ENCODE data around the gene PLPP4.

PLPP4 gene

GRCh38 chr10:120578890-120579289 is 121.9 kb downstream of the PLPP4 start:
- DNase-seq (ENCODE audit: low spot score), result no peak

- peak; percentile 56 for DNase-seq (ENCODE audit: low spot score)
These were observed 124.2 kb downstream of the PLPP4 start for GRCh38 chr10:120580918-120581895.

- no peak for DNase-seq (ENCODE audit: low spot score)
These were observed 125.7 kb downstream of the PLPP4 start for GRCh38 chr10:120582753-120583152.

GRCh38 chr10:120583424-120584108 is 126.5 kb downstream of the PLPP4 start:
- DNase-seq (ENCODE audit: low spot score), result no peak

GRCh38 chr10:120584786-120585185 is 127.8 kb downstream of the PLPP4 start:
- DNase-seq (ENCODE audit: low spot score), result no peak

GRCh38 chr10:120586471-120586872 is 129.4 kb downstream of the PLPP4 start:
- no peak for DNase-seq (ENCODE audit: low spot score)

GRCh38 chr10:120587061-120587460 is 130.0 kb downstream of the PLPP4 start:
- no peak for DNase-seq (ENCODE audit: low spot score)

GRCh38 chr10:120588311-120588710 is 131.3 kb downstream of the PLPP4 start:
- no peak for DNase-seq (ENCODE audit: low spot score)

- DNase-seq (ENCODE audit: low spot score), result no peak
These were observed 136.7 kb downstream of the PLPP4 start for GRCh38 chr10:120593693-120594092.

- no peak for DNase-seq (ENCODE audit: low spot score)
These were observed 140.9 kb downstream of the PLPP4 start for GRCh38 chr10:120597902-120598301.

GRCh38 chr10:120598386-120598785 is 141.4 kb downstream of the PLPP4 start:
- no peak for DNase-seq (ENCODE audit: low spot score)

GRCh38 chr10:120599200-120599724 is 142.2 kb downstream of the PLPP4 start:
- no peak for DNase-seq (ENCODE audit: low spot score)

GRCh38 chr10:120600871-120601649 is 144.0 kb downstream of the PLPP4 start:
- DNase-seq (ENCODE audit: low spot score), result no peak

GRCh38 chr10:120601999-120602398 is 145.0 kb downstream of the PLPP4 start:
- DNase-seq (ENCODE audit: low spot score), result no peak

- no peak for DNase-seq (ENCODE audit: low spot score)
These were observed 148.4 kb downstream of the PLPP4 start for GRCh38 chr10:120605410-120605809.

- DNase-seq (ENCODE audit: low spot score), result no peak
These were observed 149.2 kb downstream of the PLPP4 start for GRCh38 chr10:120606051-120606764.

GRCh38 chr10:120607016-120607709 is 150.1 kb downstream of the PLPP4 start:
- DNase-seq (ENCODE audit: low spot score), result no peak

GRCh38 chr10:120607710-120608703 is 151.0 kb downstream of the PLPP4 start:
- DNase-seq (ENCODE audit: low spot score), result no peak

- DNase-seq (ENCODE audit: low spot score), result no peak
These were observed 152.0 kb downstream of the PLPP4 start for GRCh38 chr10:120609006-120609405.

- no peak for DNase-seq (ENCODE audit: low spot score)
These were observed 153.8 kb downstream of the PLPP4 start for GRCh38 chr10:120610791-120611190.
